Measurements from ENCODE around the gene BRD3OS. TPM values are rescaled to one million over a fixed set of nuclear protein-coding genes. Genes with fewer than 3 reads are reported as not detected.
"Not testable (repeated sequence)": the region's sequence is repeated elsewhere in the genome, so short reads cannot be mapped to it uniquely, and the experiment has no call there.

The BRD3OS gene
- total and polyA plus RNA-seq, 2 experiments from 2014 or later = 36.3 to 36.6 TPM

DNA sequence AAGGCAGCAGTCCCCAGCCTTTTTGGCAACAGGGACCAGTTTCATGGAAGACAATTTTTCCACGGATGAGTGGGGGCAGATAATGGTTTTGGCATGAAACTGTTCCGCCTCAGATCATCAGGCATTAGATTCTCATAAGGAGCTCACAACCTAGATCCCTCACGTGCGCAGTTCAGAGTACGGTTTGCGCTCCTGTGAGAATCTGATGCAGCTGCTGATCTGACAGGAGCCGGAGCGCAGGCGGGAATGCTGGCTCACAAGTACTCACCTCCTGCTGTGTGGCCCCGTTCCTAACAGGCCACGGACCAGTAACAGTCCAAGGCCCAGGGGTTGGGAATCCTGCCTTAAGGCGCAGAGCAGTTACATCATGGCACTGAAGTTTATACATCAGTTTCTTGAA lies 45.9 kb downstream of the BRD3OS start:
- H3K4me3 ChIP-seq = no peak overlapping the region
- in situ Hi-C loops (cut with MboI) = no loop called here
- 77 to 79% methylated on average over 12 of the region's 12 CpGs for WGBS, 2 experiments (ENCODE audit: low coverage in 1 of 2, low lambda C conversion rate in 2 of 2, missing lambda C conversion rate in 2 of 2)
- peaks cover 31% of the 10 kb centered on the region for H3K27me3 ChIP-seq (replicated peaks; ENCODE audit: insufficient read depth)
- H3K4me2 ChIP-seq (ENCODE audit: unreplicated experiment) = no peak overlapping the region
- no peaks in the 10 kb centered on the region for H3K4me1 ChIP-seq (ENCODE audit: insufficient read depth)
- no peak overlapping the region for H3K27ac ChIP-seq
- no peaks in the 10 kb centered on the region for H3K9me3 ChIP-seq (ENCODE audit: low read depth)
- DNase-seq = no peak
- H3K36me3 ChIP-seq (ENCODE audit: low read depth) = no peaks in the 10 kb centered on the region
- H3F3A ChIP-seq (ENCODE audit: insufficient read depth) = peaks cover 7% of the 10 kb centered on the region
- H4K20me1 ChIP-seq (ENCODE audit: insufficient read depth) = no peaks in the 10 kb centered on the region
- H3K9me2 ChIP-seq (ENCODE audit: insufficient read depth) = no peaks in the 10 kb centered on the region
- TF ChIP-seq EZH2 (IDR thresholded peaks at IDR 0.05; ENCODE audit: insufficient read depth, poor library complexity, severe bottlenecking) = no peak
- no peak for TF ChIP-seq EZH2phosphoT487 (IDR thresholded peaks at IDR 0.05; ENCODE audit: insufficient read depth, low read depth)
- H2AFZ ChIP-seq = no peak overlapping the region
- H3K9ac ChIP-seq = no peak overlapping the region
- peaks cover 10% of the 10 kb centered on the region for H3K79me2 ChIP-seq (ENCODE audit: insufficient read depth)

- H3K9ac ChIP-seq; H3K9me3 ChIP-seq (ENCODE audit: low read depth); H3K4me3 ChIP-seq; H3K4me2 ChIP-seq (ENCODE audit: unreplicated experiment); DNase-seq; H3K36me3 ChIP-seq (ENCODE audit: low read depth); H3F3A ChIP-seq (ENCODE audit: insufficient read depth); H3K9me2 ChIP-seq (ENCODE audit: insufficient read depth); H3K4me1 ChIP-seq (ENCODE audit: insufficient read depth); H3K27ac ChIP-seq; in situ Hi-C loops (cut with MboI); H4K20me1 ChIP-seq (ENCODE audit: insufficient read depth); H2AFZ ChIP-seq; H3K79me2 ChIP-seq (ENCODE audit: insufficient read depth): not testable (repeated sequence)
- peaks cover 31% of the 10 kb centered on the region for H3K27me3 ChIP-seq (replicated peaks; ENCODE audit: insufficient read depth)
- WGBS, 2 experiments (ENCODE audit: low coverage in 1 of 2, low lambda C conversion rate in 2 of 2, missing lambda C conversion rate in 2 of 2) = 81% methylated on average over 7 of the region's 7 CpGs
Measured at GRCh38 chr9:134072683-134073082, 47.4 kb downstream of the BRD3OS start.

- Histone ChIP-seq H3K27ac (no peak overlapping the region), H3K36me3 (ENCODE audit: low read depth) (no peaks in the 10 kb centered on the region), H3K27me3 (replicated peaks; ENCODE audit: insufficient read depth) (peaks cover 31% of the 10 kb centered on the region), H2AFZ (no peak overlapping the region), H3K4me3 (no peak overlapping the region), H3K9me3 (ENCODE audit: low read depth) (no peaks in the 10 kb centered on the region), H3K4me2 (ENCODE audit: unreplicated experiment) (no peak overlapping the region), H3F3A (ENCODE audit: insufficient read depth) (no peaks in the 10 kb centered on the region), H3K9ac (no peak overlapping the region), H3K79me2 (ENCODE audit: insufficient read depth) (no peaks in the 10 kb centered on the region), H3K9me2 (ENCODE audit: insufficient read depth) (no peaks in the 10 kb centered on the region), H3K4me1 (ENCODE audit: insufficient read depth) (no peaks in the 10 kb centered on the region), H4K20me1 (ENCODE audit: insufficient read depth) (no peaks in the 10 kb centered on the region)
- DNase-seq = no peak
- in situ Hi-C loops (cut with MboI) = no loop called here
- TF ChIP-seq EZH2phosphoT487 (IDR thresholded peaks at IDR 0.05; ENCODE audit: insufficient read depth, low read depth) = no peak
- TF ChIP-seq EZH2 (IDR thresholded peaks at IDR 0.05; ENCODE audit: insufficient read depth, poor library complexity, severe bottlenecking) = no peak
- WGBS, 2 experiments (ENCODE audit: low coverage in 1 of 2, low lambda C conversion rate in 2 of 2, missing lambda C conversion rate in 2 of 2) = 29% methylated on average over 6 of the region's 6 CpGs
Measured at GRCh38 chr9:134073500-134073899, 48.2 kb downstream of the BRD3OS start.

DNA sequence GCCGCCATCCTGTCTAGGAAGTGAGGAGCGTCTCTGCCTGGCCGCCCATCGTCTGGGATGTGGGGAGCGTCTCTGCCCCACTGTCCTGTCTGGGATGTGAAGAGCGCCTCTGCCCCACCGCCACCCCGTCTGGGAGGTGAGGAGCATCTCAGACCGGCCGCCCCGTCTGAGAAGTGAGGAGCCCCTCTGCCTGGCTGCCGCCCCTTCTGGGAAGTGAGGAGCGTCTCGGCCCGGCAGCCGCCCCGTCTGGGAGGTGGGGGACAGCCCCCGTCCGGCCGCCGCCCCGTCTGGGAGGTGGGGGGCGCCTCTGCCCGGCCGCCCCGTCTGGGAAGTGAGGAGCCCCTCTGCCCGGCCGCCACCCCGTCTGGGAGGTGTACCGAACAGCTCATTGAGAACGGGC lies 50.4 kb downstream of the BRD3OS start:
- H3K27me3 ChIP-seq (replicated peaks; ENCODE audit: insufficient read depth) = peaks cover 13% of the 10 kb centered on the region; the same call in 1 of the 2 replicates
- H3K4me2 ChIP-seq (ENCODE audit: unreplicated experiment); in situ Hi-C loops (cut with MboI); H3K27ac ChIP-seq; H3K79me2 ChIP-seq (ENCODE audit: insufficient read depth); H2AFZ ChIP-seq; DNase-seq; H4K20me1 ChIP-seq (ENCODE audit: insufficient read depth); H3K36me3 ChIP-seq (ENCODE audit: low read depth); H3F3A ChIP-seq (ENCODE audit: insufficient read depth); H3K4me3 ChIP-seq; H3K9ac ChIP-seq; H3K4me1 ChIP-seq (ENCODE audit: insufficient read depth); H3K9me3 ChIP-seq (ENCODE audit: low read depth); H3K9me2 ChIP-seq (ENCODE audit: insufficient read depth): not testable (repeated sequence)
- 86% methylated on average over 31 of the region's 31 CpGs; no CpG with 5 or more reads in 1 of the 2 experiments for WGBS, 2 experiments (ENCODE audit: low coverage in 1 of 2, low lambda C conversion rate in 2 of 2, missing lambda C conversion rate in 2 of 2)

DNA sequence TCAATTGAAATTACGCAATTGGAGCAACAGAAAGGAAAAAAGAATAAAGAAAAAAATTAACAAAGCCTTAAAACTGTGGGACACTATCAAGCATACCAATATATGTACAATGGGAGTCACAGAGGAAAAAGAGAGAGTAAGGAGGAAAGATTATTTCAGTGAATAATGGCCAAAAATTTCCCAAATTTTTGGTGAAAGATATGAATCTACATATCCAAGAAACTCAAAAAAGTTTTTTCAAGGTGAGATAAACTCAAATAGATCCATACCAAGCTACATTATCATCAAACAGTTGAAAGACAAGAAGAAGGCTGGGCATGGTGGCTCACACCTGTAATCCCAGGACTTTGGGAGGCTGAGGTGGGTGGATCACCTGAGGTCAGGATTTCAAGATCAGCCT lies 51.4 kb downstream of the BRD3OS start:
- no peak overlapping the region for H2AFZ ChIP-seq
- no peak overlapping the region for H3K4me3 ChIP-seq
- no peaks in the 10 kb centered on the region for H3K9me2 ChIP-seq (ENCODE audit: insufficient read depth)
- no peaks in the 10 kb centered on the region for H3F3A ChIP-seq (ENCODE audit: insufficient read depth)
- WGBS, 2 experiments (ENCODE audit: low coverage in 1 of 2, low lambda C conversion rate in 2 of 2, missing lambda C conversion rate in 2 of 2) = 0% methylated on average over 1 of the region's 1 CpG
- no peaks in the 10 kb centered on the region for H4K20me1 ChIP-seq (ENCODE audit: insufficient read depth)
- no peak for DNase-seq
- in situ Hi-C loops (cut with MboI) = no loop called here
- TF ChIP-seq EZH2 (IDR thresholded peaks at IDR 0.05; ENCODE audit: insufficient read depth, poor library complexity, severe bottlenecking) = no peak
- TF ChIP-seq EZH2phosphoT487 (IDR thresholded peaks at IDR 0.05; ENCODE audit: insufficient read depth, low read depth) = no peak
- peaks cover 9% of the 10 kb centered on the region; the same call in 1 of the 2 replicates for H3K27me3 ChIP-seq (replicated peaks; ENCODE audit: insufficient read depth)
- H3K79me2 ChIP-seq (ENCODE audit: insufficient read depth) = no peaks in the 10 kb centered on the region
- no peaks in the 10 kb centered on the region for H3K9me3 ChIP-seq (ENCODE audit: low read depth)
- H3K27ac ChIP-seq = no peak overlapping the region
- H3K4me2 ChIP-seq (ENCODE audit: unreplicated experiment) = no peak overlapping the region
- H3K36me3 ChIP-seq (ENCODE audit: low read depth) = no peaks in the 10 kb centered on the region
- no peak overlapping the region for H3K9ac ChIP-seq
- no peaks in the 10 kb centered on the region for H3K4me1 ChIP-seq (ENCODE audit: insufficient read depth)

Other genes with a start within 250 kb of the BRD3OS start
- gene VAV2, start 33.2 kb upstream of the BRD3OS start, total RNA-seq (2014; rRNA removed; shearing (Covaris generic)) = 8.3 and 9.0 TPM in 2 replicates
- 6.7 and 7.3 TPM in 2 replicates for gene VAV2, start 33.2 kb upstream of the BRD3OS start, polyA plus RNA-seq (2016; fragmentation: Nextera tagmentation; extraction: Ambion mirVana)
- 5.5 and 17.5 TPM in 2 replicates for gene BRD3, start 42.5 kb downstream of the BRD3OS start, total RNA-seq (2014; rRNA removed; shearing (Covaris generic))
- 25.6 and 26.0 TPM in 2 replicates for gene BRD3, start 42.5 kb downstream of the BRD3OS start, polyA plus RNA-seq (2016; fragmentation: Nextera tagmentation; extraction: Ambion mirVana)
- 25.9 and 29.2 TPM in 2 replicates for gene WDR5, start 110.6 kb downstream of the BRD3OS start, total RNA-seq (2014; rRNA removed; shearing (Covaris generic))
- gene WDR5, start 110.6 kb downstream of the BRD3OS start, polyA plus RNA-seq (2016; fragmentation: Nextera tagmentation; extraction: Ambion mirVana) = 21.0 and 21.8 TPM in 2 replicates
- gene RNU6ATAC, start 139.1 kb downstream of the BRD3OS start, total RNA-seq (2014; rRNA removed; shearing (Covaris generic)) = not detected in 2 replicates
- gene RNU6ATAC, start 139.1 kb downstream of the BRD3OS start, polyA plus RNA-seq (2016; fragmentation: Nextera tagmentation; extraction: Ambion mirVana) = not detected in 2 replicates